Measurements from ENCODE around the gene PPP2R1A.

PPP2R1A gene

GRCh38 chr19:52189735-52190486, at the start of gene PPP2R1A:
Gene PPP2R1A (plus strand): TSS chr19:52190052. CDS start chr19:52190097, 45 bp downstream.
- FAIRE-seq = peak; percentile 97

GRCh38 chr19:52141203-52141602, 48.6 kb upstream of the PPP2R1A start:
- FAIRE-seq = no peak
- no peak for TF ChIP-seq POLR2A (IDR thresholded peaks at IDR 0.05; ENCODE audit: low read depth, low read length)

More at GRCh38 chr19:52189735-52190486, at the start of gene PPP2R1A:
- DNase-seq (ENCODE audit: insufficient read length, low spot score) = peak; percentile 98
- TF ChIP-seq POLR2A (IDR thresholded peaks at IDR 0.05; ENCODE audit: low read depth, low read length) = peak; percentile 75

GRCh38 chr19:52142001-52142595, 47.8 kb upstream of the PPP2R1A start:
- no peak for FAIRE-seq
- TF ChIP-seq POLR2A (IDR thresholded peaks at IDR 0.05; ENCODE audit: low read depth, low read length) = no peak
- DNase-seq (ENCODE audit: insufficient read length, low spot score) = no peak

More at GRCh38 chr19:52141203-52141602, 48.6 kb upstream of the PPP2R1A start:
- DNase-seq (ENCODE audit: insufficient read length, low spot score) = no peak

GRCh38 chr19:52148256-52148655, 41.6 kb upstream of the PPP2R1A start:
- no peak for FAIRE-seq

GRCh38 chr19:52155596-52156359, 34.1 kb upstream of the PPP2R1A start:
- no peak for TF ChIP-seq POLR2A (IDR thresholded peaks at IDR 0.05; ENCODE audit: low read depth, low read length)
- peak; percentile 80 for FAIRE-seq
- no peak for DNase-seq (ENCODE audit: insufficient read length, low spot score)

More at GRCh38 chr19:52148256-52148655, 41.6 kb upstream of the PPP2R1A start:
- TF ChIP-seq POLR2A (IDR thresholded peaks at IDR 0.05; ENCODE audit: low read depth, low read length) = no peak
- DNase-seq (ENCODE audit: insufficient read length, low spot score) = no peak

- no peak for TF ChIP-seq POLR2A (IDR thresholded peaks at IDR 0.05; ENCODE audit: low read depth, low read length)
- DNase-seq (ENCODE audit: insufficient read length, low spot score) (no peak), FAIRE-seq (no peak)
These were observed 19.5 kb upstream of the PPP2R1A start for GRCh38 chr19:52170304-52170703.

- FAIRE-seq = no peak
- TF ChIP-seq POLR2A (IDR thresholded peaks at IDR 0.05; ENCODE audit: low read depth, low read length) = no peak
- DNase-seq (ENCODE audit: insufficient read length, low spot score) = peak; percentile 12
These were observed 19.0 kb upstream of the PPP2R1A start for GRCh38 chr19:52170863-52171320.

GRCh38 chr19:52171321-52172169, 18.3 kb upstream of the PPP2R1A start, which contains the start of gene ZNF836:
Gene ZNF836 (minus strand): TSS chr19:52171621. CDS start chr19:52168072, 3,549 bp downstream.
- DNase-seq (ENCODE audit: insufficient read length, low spot score) (peak; percentile 89), FAIRE-seq (peak; percentile 38)

GRCh38 chr19:52172347-52172746, 17.5 kb upstream of the PPP2R1A start:
- DNase-seq (ENCODE audit: insufficient read length, low spot score) (no peak), FAIRE-seq (no peak)
- no peak for TF ChIP-seq POLR2A (IDR thresholded peaks at IDR 0.05; ENCODE audit: low read depth, low read length)

More at GRCh38 chr19:52171321-52172169, 18.3 kb upstream of the PPP2R1A start, which contains the start of gene ZNF836:
- peak; percentile 27; the same call in 1 of the 2 replicates for TF ChIP-seq POLR2A (IDR thresholded peaks at IDR 0.05; ENCODE audit: low read depth, low read length)

- FAIRE-seq = no peak
- no peak for TF ChIP-seq POLR2A (IDR thresholded peaks at IDR 0.05; ENCODE audit: low read depth, low read length)
- no peak for DNase-seq (ENCODE audit: insufficient read length, low spot score)
These were observed 13.3 kb upstream of the PPP2R1A start for GRCh38 chr19:52176574-52176973.

GRCh38 chr19:52187407-52187806, 2.4 kb upstream of the PPP2R1A start:
- no peak for TF ChIP-seq POLR2A (IDR thresholded peaks at IDR 0.05; ENCODE audit: low read depth, low read length)
- no peak for FAIRE-seq
- DNase-seq (ENCODE audit: insufficient read length, low spot score) = no peak

- TF ChIP-seq POLR2A (IDR thresholded peaks at IDR 0.05; ENCODE audit: low read depth, low read length) = peak; percentile 91
- no peak for DNase-seq (ENCODE audit: insufficient read length, low spot score)
- no peak for FAIRE-seq
These were observed 774 bp upstream of the PPP2R1A start for GRCh38 chr19:52188822-52189734.

Data from H54 (cell line).